Kidney (tissue), 14 donors: Measurements from ENCODE around the gene LIN54. TPM values are rescaled to one million over a fixed set of nuclear protein-coding genes. Genes with fewer than 3 reads are reported as not detected.

Experiments used
- DNase-seq, 5 donors: peaks; one replicate each; pipeline ENCODE4 v3.0.0-alpha.2; 2013 to 2020
- FAIRE-seq: peaks from 2 replicates; lab custom pipeline; 2012; peaks lifted over from hg19 to GRCh38; lab: Jason Lieb, UNC
- H3K27ac ChIP-seq, 2 donors: one replicate each; pipeline ENCODE4 v1.7.0; 2013; ENCODE audit warnings: low read depth in 2 of 2, low read length in 2 of 2, inconsistent platforms in 1 of 2
- H3K27me3 ChIP-seq: one replicate; pipeline ENCODE4 v1.7.1; 2013; ENCODE audit warnings: low read length, inconsistent platforms; ENCODE audit not compliant: control insufficient read depth, insufficient read depth
- H3K36me3 ChIP-seq, 3 donors: one replicate each; pipeline versions ENCODE4 v1.7.0 to v1.7.1; 2013; ENCODE audit warnings: low read length in 3 of 3, control low read depth in 1 of 3, inconsistent platforms in 1 of 3; ENCODE audit not compliant: insufficient read depth in 3 of 3, control insufficient read depth in 2 of 3
- H3K4me1 ChIP-seq, 3 donors: one replicate each; pipeline versions ENCODE4 v1.7.0 to v1.7.1; 2013; ENCODE audit warnings: low read length in 3 of 3, inconsistent platforms in 1 of 3, low read depth in 1 of 3; ENCODE audit not compliant: control insufficient read depth in 2 of 3, insufficient read depth in 2 of 3
- H3K4me3 ChIP-seq, 3 donors: one replicate each; pipeline versions ENCODE4 v1.7.0 to v1.8.1; 2013; ENCODE audit warnings: low read length in 3 of 3, control low read depth in 1 of 3, inconsistent platforms in 1 of 3
- H3K9ac ChIP-seq, 3 donors: one replicate each; pipeline versions ENCODE4 v1.7.0 to v1.7.1; 2013; ENCODE audit warnings: low read length in 3 of 3, control low read depth in 1 of 3, inconsistent platforms in 1 of 3
- H3K9me3 ChIP-seq, 3 donors: one replicate each; pipeline versions ENCODE4 v1.7.0 to v1.7.1; 2013; ENCODE audit warnings: low read length in 3 of 3, control low read depth in 1 of 3, inconsistent platforms in 1 of 3; ENCODE audit not compliant: control insufficient read depth in 2 of 3, insufficient read depth in 1 of 3
- CTCF ChIP-seq: IDR thresholded peaks from 3 replicates; pipeline ENCODE4 v1.5.1; 2012; ENCODE audit warnings: mild to moderate bottlenecking, moderate library complexity, borderline replicate concordance; ENCODE audit not compliant: insufficient read depth; ENCODE audit errors: extremely low read depth
- intact Hi-C: fragments of 100-400 bp; cut with DNase I; formaldehyde crosslinking; loops from one replicate; pipeline ENCODE4 v1.11.1; 2022
- polyA plus RNA-seq: library from polyadenylated mRNA; stranded (reverse); fragments of 350-450 nt; fragmentation: Illumina TruSeq; extraction: RNeasy Lipid Tissue Mini Kit (QIAGEN cat#74804); gene quantifications from one replicate; pipeline ENCODE4 v1.2.3, GENCODE V29; 2014; ENCODE audit warnings: low read depth, low replicate concordance; ENCODE audit not compliant: insufficient read depth
- total RNA-seq: library from RNA; stranded (reverse); fragmentation: NEBNext Ultra II Directional; extraction: Animal tissue kit (Norgen Biotek cat#: 25700); gene quantifications from one replicate; pipeline ENCODE4 v1.2.1, GENCODE V29; 2021
- donor health status: control.
- donor health status: control.
- donor health status: control.
- donor health status: control.
- donor health status: control.
- donor health status: DM: yes; HTN: yes; CAD: no.
- donor health status: Normal renal cell carcinoma (clear cell type).

Gene LIN54
- total and polyA plus RNA-seq, 2 donors from 2014 or later = 2.4 to 11.9 TPM

DNA sequence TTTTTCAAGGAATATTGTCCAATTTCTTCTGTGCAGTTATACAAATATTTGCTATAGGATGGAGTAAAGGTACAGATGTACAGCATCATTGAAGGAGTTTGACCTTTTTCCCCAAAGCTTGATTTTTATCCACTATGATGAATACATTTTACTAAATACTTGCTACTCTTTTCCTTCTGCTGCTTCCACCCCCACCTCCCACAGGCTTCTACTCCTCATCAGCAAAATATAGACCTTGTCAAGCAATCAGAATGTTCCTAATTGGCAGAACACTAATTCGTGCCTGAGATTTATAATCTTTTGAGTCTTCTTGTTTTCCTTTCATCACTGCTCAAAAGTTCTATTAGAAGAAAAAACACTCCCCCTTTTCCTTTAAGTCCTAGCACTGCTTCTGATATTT is 113.9 kb downstream of the LIN54 start:
- Histone ChIP-seq H3K36me3 (peaks cover 8 to 12% (median 11%) of the 10 kb centered on the region in 3 donors), H3K27ac (no peak overlapping the region), H3K4me3 (no peak overlapping the region), H3K27me3 (no peaks in the 10 kb centered on the region), H3K4me1 (peaks cover 0 to 5% (median 4%) of the 10 kb centered on the region in 3 donors), H3K9me3 (no peaks in the 10 kb centered on the region), H3K9ac (no peak overlapping the region)
- FAIRE-seq = no peak
- no peak for TF ChIP-seq CTCF
- intact Hi-C loops = no loop called here
- DNase-seq = no peak

GRCh38 chr4:82893942-82894341 is 116.7 kb downstream of the LIN54 start:
- FAIRE-seq (no peak), DNase-seq (no peak)
- Histone ChIP-seq H3K4me3 (no peak overlapping the region), H3K27me3 (no peaks in the 10 kb centered on the region), H3K9me3 (no peaks in the 10 kb centered on the region), H3K36me3 (peaks cover 8 to 12% (median 11%) of the 10 kb centered on the region in 3 donors), H3K9ac (no peak overlapping the region), H3K4me1 (peaks cover 0 to 10% (median under 1%) of the 10 kb centered on the region in 3 donors), H3K27ac (no peak overlapping the region)
- intact Hi-C loops = no loop called here
- TF ChIP-seq CTCF = no peak

- intact Hi-C loops = no loop called here
- Histone ChIP-seq H3K4me1 (peaks cover 0 to 12% (median 0%) of the 10 kb centered on the region in 3 donors), H3K27me3 (no peaks in the 10 kb centered on the region), H3K4me3 (no peak overlapping the region), H3K36me3 (peaks cover 8 to 12% (median 11%) of the 10 kb centered on the region in 3 donors), H3K27ac (no peak overlapping the region), H3K9me3 (no peaks in the 10 kb centered on the region), H3K9ac (no peak overlapping the region)
- no peak for DNase-seq
- FAIRE-seq = no peak
- no peak for TF ChIP-seq CTCF
These were observed 118.2 kb downstream of the LIN54 start for GRCh38 chr4:82892467-82892802.
